Right lobe of liver (tissue), 4 donors: ENCODE measurements around the gene FBXL2.

Experiments used
- CTCF ChIP-seq, 4 donors: fragments of 200-600 bp in 3 of 4; fragments of 450-650 bp in 1 of 4; IDR thresholded peaks; one replicate each; pipeline versions ENCODE4 v1.5.1 to v1.8.0; 2016 to 2022; ENCODE audit warnings: antibody characterized with exemption in 4 of 4, mild to moderate bottlenecking in 2 of 4
- POLR2A ChIP-seq: fragments of 450-650 bp; IDR thresholded peaks from one replicate; pipeline ENCODE4 v1.6.1; 2017; ENCODE audit warnings: antibody characterized with exemption, mild to moderate bottlenecking
- donor health status: DM: no; HTN: no; CAD: no.
- donor health status: DM: no; HTN: no; CAD: no.
- donor health status: DM: no; HTN: yes; CAD: no.

GRCh38 chr3:33402936-33403335 is 125.7 kb downstream of the FBXL2 start:
- no peak for TF ChIP-seq CTCF (IDR thresholded peaks at IDR 0.05)
- TF ChIP-seq POLR2A: no peak
